Esophagus muscularis mucosa (tissue), 3 donors: ENCODE measurements around the gene FOXO6.

ENCODE experiments used
- CTCF ChIP-seq, 3 experiments: fragments of 200-600 bp in 2 of 3; fragments of 450-650 bp in 1 of 3; sonication (generic) in 2 of 3; IDR thresholded peaks; one replicate each; pipeline ENCODE4 v1.5.1; 2017 to 2019; ENCODE audit warnings: antibody characterized with exemption in 3 of 3, mild to moderate bottlenecking in 2 of 3, moderate library complexity in 1 of 3
- EP300 ChIP-seq: sonication (generic); formaldehyde crosslinking; IDR thresholded peaks from one replicate; pipeline ENCODE4 v1.6.1; 2017; ENCODE audit warnings: antibody characterized with exemption

GRCh38 chr1:41312991-41313645, 48.1 kb upstream of the FOXO6 start:
- TF ChIP-seq EP300: no peak
- no peak for TF ChIP-seq CTCF (IDR thresholded peaks at IDR 0.05)
